Sigmoid colon (tissue), 7 donors: ENCODE results near the gene ALDH2. TPM values are rescaled to one million over a fixed set of nuclear protein-coding genes. Genes with fewer than 3 reads are reported as not detected.
"Not testable (repeated sequence)": the region's sequence is repeated elsewhere in the genome, so short reads cannot be mapped to it uniquely, and the experiment has no call there.

Experiments used
- DNase-seq: peaks from one replicate; pipeline ENCODE4 v3.0.0-alpha.2; 2019
- H3K27ac ChIP-seq, 4 donors: fragments of 200-600 bp; sonication (generic); one replicate each; pipeline ENCODE4 v1.5.1; 2016 to 2019; ENCODE audit warnings: mild to moderate bottlenecking in 1 of 4
- H3K27me3 ChIP-seq, 3 donors: fragments of 200-600 bp; sonication (generic); one replicate each; pipeline ENCODE4 v1.5.1; 2019; ENCODE audit warnings: mild to moderate bottlenecking in 1 of 3
- H3K36me3 ChIP-seq, 4 donors: fragments of 200-600 bp; sonication (generic); one replicate each; pipeline ENCODE4 v1.5.1; 2016 to 2019
- H3K4me1 ChIP-seq, 4 donors: fragments of 200-600 bp; sonication (generic); one replicate each; pipeline ENCODE4 v1.5.1; 2017 to 2019
- H3K4me3 ChIP-seq, 4 donors: fragments of 200-600 bp; sonication (generic); one replicate each; pipeline ENCODE4 v1.5.1; 2017 to 2019; ENCODE audit warnings: mild to moderate bottlenecking in 2 of 4, moderate library complexity in 1 of 4
- H3K9me3 ChIP-seq, 4 donors: fragments of 200-600 bp in 3 of 4; sonication (generic) in 3 of 4; one replicate each; pipeline versions ENCODE4 v1.5.1 to v1.6.1; 2013 to 2019
- EP300 ChIP-seq, 4 donors: sonication (generic); formaldehyde crosslinking; IDR thresholded peaks; one replicate each; pipeline ENCODE4 v1.6.1; 2017; ENCODE audit warnings: antibody characterized with exemption in 4 of 4
- POLR2A ChIP-seq, 2 donors: fragments of 450-650 bp; IDR thresholded peaks; one replicate each; pipeline ENCODE4 v1.6.1; 2016; ENCODE audit warnings: antibody characterized with exemption in 2 of 2, mild to moderate bottlenecking in 2 of 2, moderate library complexity in 2 of 2
- POLR2AphosphoS5 ChIP-seq, 4 donors: sonication (generic); formaldehyde crosslinking; IDR thresholded peaks; one replicate each; pipeline ENCODE4 v1.6.1; 2017; ENCODE audit warnings: antibody characterized with exemption in 4 of 4
- WGBS, 2 donors: extraction: QIAGEN DNeasy Blood & Tissue Kit; methylation state at CpG; one replicate each; pipeline ENCODE4 v1.1.7; 2013; 5-methylcytosine and 5-hydroxymethylcytosine counted together
- intact Hi-C: fragments of 100-400 bp; cut with DNase I; formaldehyde crosslinking; loops from one replicate; pipeline ENCODE4 v1.15.1; 2023
- polyA plus RNA-seq, 3 donors: library from polyadenylated mRNA; stranded (reverse); fragments of 200-250 nt; gene quantifications; one replicate each; pipeline ENCODE4 v1.2.3, GENCODE V29; 2013
- total RNA-seq, 4 donors: library from RNA; depleted of rRNA; stranded (reverse); fragments of >200 nt; gene quantifications; one replicate each; pipeline ENCODE4 v1.1.0, GENCODE V29; 2016
- TF ChIP-seq, protein P1 (sequence below), 4 experiments: fragments of 450-650 bp in 3 of 4; fragments of 200-600 bp in 1 of 4; IDR thresholded peaks; one replicate each; pipeline ENCODE4 v1.5.1; 2016 to 2019; ENCODE audit warnings: antibody characterized with exemption in 4 of 4, mild to moderate bottlenecking in 3 of 4, moderate library complexity in 2 of 4
- donor health status: healthy with polysubstance abuse.
- donor health status: Bipolar disorder and iron deficiency.
- donor health status: healthy.

Gene ALDH2
- total and polyA plus RNA-seq, 7 donors = 112 to 348 (median 132) TPM

DNA sequence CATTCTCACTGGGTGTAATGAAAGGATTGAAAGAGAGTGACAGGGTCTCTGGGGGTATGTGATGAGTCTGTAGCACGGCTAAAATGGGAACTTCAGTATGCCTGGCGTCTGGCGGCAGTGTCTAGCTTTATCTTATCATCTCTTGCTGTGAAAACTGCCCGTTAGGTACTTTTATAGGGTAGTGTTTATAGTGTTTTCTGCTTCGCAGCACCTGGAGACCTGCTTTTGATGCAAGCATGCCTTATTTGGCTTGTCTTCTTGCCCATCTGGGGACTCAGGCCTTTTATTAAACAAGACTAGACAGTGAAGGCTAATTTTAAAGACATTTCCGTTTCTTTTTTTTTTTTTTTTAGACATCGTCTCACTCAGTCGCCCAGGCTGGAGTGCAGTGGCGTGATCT is 36.3 kb upstream of the ALDH2 start:
- Histone ChIP-seq H3K4me3 (no peak overlapping the region), H3K9me3 (no peaks in the 10 kb centered on the region), H3K27me3 (no peaks in the 10 kb centered on the region), H3K36me3 (peaks cover 4 to 85% (median 15%) of the 10 kb centered on the region in 4 donors), H3K27ac (no peak overlapping the region), H3K4me1 (no peaks in the 10 kb centered on the region)
- intact Hi-C loops = no loop called here
- DNase-seq = no peak
- TF ChIP-seq POLR2A (IDR thresholded peaks at IDR 0.05) (no peak), EP300 (IDR thresholded peaks at IDR 0.05) (no peak), POLR2AphosphoS5 (IDR thresholded peaks at IDR 0.05) (no peak)
- TF ChIP-seq, protein P1, sequence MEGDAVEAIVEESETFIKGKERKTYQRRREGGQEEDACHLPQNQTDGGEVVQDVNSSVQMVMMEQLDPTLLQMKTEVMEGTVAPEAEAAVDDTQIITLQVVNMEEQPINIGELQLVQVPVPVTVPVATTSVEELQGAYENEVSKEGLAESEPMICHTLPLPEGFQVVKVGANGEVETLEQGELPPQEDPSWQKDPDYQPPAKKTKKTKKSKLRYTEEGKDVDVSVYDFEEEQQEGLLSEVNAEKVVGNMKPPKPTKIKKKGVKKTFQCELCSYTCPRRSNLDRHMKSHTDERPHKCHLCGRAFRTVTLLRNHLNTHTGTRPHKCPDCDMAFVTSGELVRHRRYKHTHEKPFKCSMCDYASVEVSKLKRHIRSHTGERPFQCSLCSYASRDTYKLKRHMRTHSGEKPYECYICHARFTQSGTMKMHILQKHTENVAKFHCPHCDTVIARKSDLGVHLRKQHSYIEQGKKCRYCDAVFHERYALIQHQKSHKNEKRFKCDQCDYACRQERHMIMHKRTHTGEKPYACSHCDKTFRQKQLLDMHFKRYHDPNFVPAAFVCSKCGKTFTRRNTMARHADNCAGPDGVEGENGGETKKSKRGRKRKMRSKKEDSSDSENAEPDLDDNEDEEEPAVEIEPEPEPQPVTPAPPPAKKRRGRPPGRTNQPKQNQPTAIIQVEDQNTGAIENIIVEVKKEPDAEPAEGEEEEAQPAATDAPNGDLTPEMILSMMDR (IDR thresholded peaks at IDR 0.05) = no peak
- 87 to 91% methylated on average over 9 of the region's 9 CpGs for WGBS, 2 donors

- Histone ChIP-seq H3K36me3 (peaks cover 4 to 88% (median 14%) of the 10 kb centered on the region in 4 donors), H3K4me3 (no peak overlapping the region), H3K4me1 (no peaks in the 10 kb centered on the region), H3K9me3 (no peaks in the 10 kb centered on the region), H3K27me3 (no peaks in the 10 kb centered on the region), H3K27ac (no peak overlapping the region)
- no peak for TF ChIP-seq EP300 (IDR thresholded peaks at IDR 0.05)
- TF ChIP-seq POLR2AphosphoS5 (IDR thresholded peaks at IDR 0.05) = no peak
- TF ChIP-seq POLR2A (IDR thresholded peaks at IDR 0.05) = no peak
- TF ChIP-seq, protein P1 (IDR thresholded peaks at IDR 0.05) = no peak
- 90 to 93% methylated on average over 4 of the region's 4 CpGs for WGBS, 2 donors
- intact Hi-C loops = no loop called here
- DNase-seq = no peak
These were observed 33.9 kb upstream of the ALDH2 start for GRCh38 chr12:111732786-111733185.

DNA sequence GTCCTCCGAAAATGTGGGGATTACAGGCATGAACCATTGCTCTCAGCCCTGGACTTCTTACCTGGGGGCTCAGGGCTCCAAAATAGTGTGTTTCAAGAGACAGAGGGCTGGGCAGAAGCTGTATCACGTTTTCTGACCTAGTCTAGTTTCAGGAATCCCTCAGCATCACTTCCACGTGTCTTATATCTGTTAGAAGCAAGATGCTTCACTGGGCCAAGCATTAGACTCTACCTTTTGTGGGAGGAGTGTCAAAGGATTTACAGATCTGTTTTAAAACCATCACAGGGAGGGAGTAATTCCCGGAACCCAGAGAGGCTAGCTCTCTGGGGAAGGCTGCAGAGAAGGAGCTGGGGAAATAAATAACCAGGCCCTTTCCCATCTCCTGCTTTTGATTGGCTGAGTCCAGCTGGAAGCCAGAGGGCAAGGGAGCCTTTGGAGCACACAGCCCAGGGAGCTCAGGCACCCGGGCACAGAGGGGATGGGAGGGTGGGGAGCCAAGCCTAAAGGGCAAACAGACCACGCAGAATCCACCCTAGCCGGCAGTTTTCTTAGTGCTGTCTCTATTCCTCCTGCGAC is 33.3 kb upstream of the ALDH2 start:
- DNase-seq = no peak
- Histone ChIP-seq H3K4me3 (no peak overlapping the region), H3K4me1 (no peaks in the 10 kb centered on the region), H3K9me3 (no peaks in the 10 kb centered on the region), H3K27me3 (no peaks in the 10 kb centered on the region), H3K36me3 (peaks cover 4 to 88% (median 14%) of the 10 kb centered on the region in 4 donors), H3K27ac (no peak overlapping the region)
- TF ChIP-seq, protein P1 (IDR thresholded peaks at IDR 0.05) = no peak
- TF ChIP-seq POLR2A (IDR thresholded peaks at IDR 0.05) = no peak
- TF ChIP-seq EP300 (IDR thresholded peaks at IDR 0.05) = no peak
- no peak for TF ChIP-seq POLR2AphosphoS5 (IDR thresholded peaks at IDR 0.05)
- whole genome bisulfite sequencing, 2 donors = 90 to 92% methylated on average over 8 of the region's 8 CpGs
- intact Hi-C loops = no loop called here

DNA sequence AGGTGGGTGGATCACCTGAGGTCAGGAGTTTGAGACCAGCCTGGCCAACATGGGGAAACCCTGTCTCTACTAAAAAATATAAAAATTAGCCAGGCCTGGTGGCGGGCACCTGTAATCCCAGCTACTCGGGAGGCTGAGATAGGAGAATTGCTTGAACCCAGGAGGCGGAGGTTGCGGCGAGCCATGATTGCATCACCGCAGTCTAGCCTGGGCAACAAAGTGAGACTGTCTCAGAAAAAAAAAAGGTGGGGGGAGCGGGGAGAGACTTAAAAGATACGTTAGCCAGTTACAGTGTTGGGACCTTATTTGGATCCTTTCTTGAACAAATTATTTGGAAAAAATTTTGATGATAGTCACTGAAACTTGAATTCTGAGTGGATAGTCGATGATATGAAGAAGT is 27.2 kb upstream of the ALDH2 start:
- H3K36me3 ChIP-seq = peaks cover 0 to 39% (median 0%) of the 10 kb centered on the region in 4 donors
- H3K27ac ChIP-seq, H3K4me3 ChIP-seq, H3K27me3 ChIP-seq, H3K9me3 ChIP-seq, intact Hi-C loops, DNase-seq: not testable (repeated sequence)
- 96% methylated on average over 9 of the region's 9 CpGs for WGBS, 2 donors
- peaks cover 0 to 21% (median 10%) of the 10 kb centered on the region in 4 donors for H3K4me1 ChIP-seq

- Histone ChIP-seq H3K27me3 (no peaks in the 10 kb centered on the region), H3K4me1 (peaks cover 0 to 21% (median 10%) of the 10 kb centered on the region in 4 donors), H3K36me3 (peaks cover 0 to 46% (median 10%) of the 10 kb centered on the region in 4 donors), H3K4me3 (no peak overlapping the region), H3K27ac (peak overlapping the region in 3 of 4 donors; percentile 41 to 60 (median 47)), H3K9me3 (no peaks in the 10 kb centered on the region)
- TF ChIP-seq POLR2A (IDR thresholded peaks at IDR 0.05) = no peak
- TF ChIP-seq, protein P1 (IDR thresholded peaks at IDR 0.05) = no peak
- TF ChIP-seq POLR2AphosphoS5 (IDR thresholded peaks at IDR 0.05) = no peak
- TF ChIP-seq EP300 (IDR thresholded peaks at IDR 0.05) = no peak
- no peak for DNase-seq
- 9 to 32% methylated on average over 4 of the region's 4 CpGs for WGBS, 2 donors
- intact Hi-C loops = no loop called here
These were observed 25.4 kb upstream of the ALDH2 start for GRCh38 chr12:111741235-111741812.
